NOMO-1 treated with dmso at 0.1 percent for 144 hours (cell line): Measurements from ENCODE around the gene CES4A.
A peak's percentile ranks its signal among the peaks of the same experiment; 100 is the strongest.

Source experiments
- DNase-seq: peaks from one replicate; lab custom pipeline; 2025; ENCODE audit not compliant: unreplicated experiment; lab: John Stamatoyannopoulos, UW

CES4A gene

DNA sequence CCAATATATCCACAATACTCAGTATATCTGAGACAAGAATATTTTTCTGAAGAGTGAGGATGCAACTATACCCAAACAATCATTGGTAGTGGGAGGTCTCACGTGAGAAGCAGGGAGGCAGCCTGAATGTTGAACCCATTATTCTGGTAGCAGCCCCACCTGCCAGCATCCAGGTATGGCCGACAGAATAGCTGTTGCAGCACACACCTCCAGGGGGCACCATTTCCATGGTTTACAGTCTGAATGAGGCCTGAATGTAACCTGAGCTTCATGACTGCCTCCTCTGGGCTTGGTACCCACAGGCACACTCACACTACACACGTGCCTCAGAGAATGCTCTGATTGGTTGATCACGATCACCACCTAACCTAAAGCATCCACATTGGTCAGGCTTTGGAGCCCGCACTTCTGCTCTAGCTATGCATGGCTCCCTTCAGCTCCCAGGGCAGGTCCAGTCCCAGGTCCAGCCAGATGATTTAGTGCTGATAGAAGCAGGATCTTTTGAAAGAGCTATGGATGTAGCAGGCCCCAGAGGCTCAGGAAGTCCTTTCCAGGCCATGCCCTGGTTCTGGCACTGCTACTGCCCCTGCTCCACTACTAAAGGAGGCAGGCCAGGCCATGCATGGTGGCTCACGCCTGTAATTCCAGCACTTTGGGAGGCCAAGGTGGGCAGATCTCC is 29.6 kb downstream of the CES4A start:
- peak; percentile 51 for DNase-seq

DNA sequence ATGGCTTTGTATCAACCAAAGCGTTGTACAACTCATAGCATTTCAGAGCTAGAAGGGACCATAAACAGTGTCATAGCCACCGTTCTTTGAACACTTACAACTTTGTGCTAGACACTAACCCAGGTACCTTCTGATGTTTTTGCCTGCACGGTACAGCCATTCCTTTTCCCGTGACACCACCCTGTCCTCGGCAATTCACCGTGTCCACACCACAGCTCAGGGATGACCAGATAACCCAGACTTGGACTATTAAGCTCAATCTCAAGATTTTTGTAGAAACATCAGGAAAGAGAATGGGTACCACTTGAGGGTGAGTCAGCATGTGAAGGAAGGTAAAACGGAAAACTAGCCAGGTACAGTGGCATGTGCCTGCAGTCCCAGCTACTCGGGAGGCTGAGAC is 30.8 kb downstream of the CES4A start:
- no peak for DNase-seq

DNA sequence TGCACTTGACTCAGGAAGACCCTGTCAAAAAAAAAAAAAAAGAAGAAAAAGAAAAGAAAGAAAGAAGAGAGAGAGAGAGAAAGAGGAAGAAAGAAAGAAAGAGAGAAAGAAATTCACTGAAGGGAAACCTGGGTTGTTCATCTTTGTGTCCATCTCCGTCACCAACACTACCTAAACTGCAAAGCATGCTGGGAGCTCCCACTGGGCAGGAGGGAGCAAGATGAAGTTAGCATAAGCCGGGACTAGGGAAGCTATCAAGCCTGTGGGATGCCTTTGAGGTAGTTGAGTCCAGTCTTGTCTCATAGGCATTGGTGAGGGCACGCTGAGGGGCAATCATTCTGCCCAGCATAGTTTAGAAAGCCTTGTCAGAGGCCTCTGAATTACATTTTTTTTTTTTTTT is 32.9 kb downstream of the CES4A start:
- DNase-seq, result no peak

GRCh38 chr16:67022531-67023214 is 34.3 kb downstream of the CES4A start:
- DNase-seq, result no peak

GRCh38 chr16:67023689-67024088 is 35.3 kb downstream of the CES4A start:
- DNase-seq, result no peak

GRCh38 chr16:67024384-67025209 is 36.2 kb downstream of the CES4A start:
- DNase-seq, result no peak

GRCh38 chr16:67025210-67025550 is 36.8 kb downstream of the CES4A start:
- no peak for DNase-seq

DNA sequence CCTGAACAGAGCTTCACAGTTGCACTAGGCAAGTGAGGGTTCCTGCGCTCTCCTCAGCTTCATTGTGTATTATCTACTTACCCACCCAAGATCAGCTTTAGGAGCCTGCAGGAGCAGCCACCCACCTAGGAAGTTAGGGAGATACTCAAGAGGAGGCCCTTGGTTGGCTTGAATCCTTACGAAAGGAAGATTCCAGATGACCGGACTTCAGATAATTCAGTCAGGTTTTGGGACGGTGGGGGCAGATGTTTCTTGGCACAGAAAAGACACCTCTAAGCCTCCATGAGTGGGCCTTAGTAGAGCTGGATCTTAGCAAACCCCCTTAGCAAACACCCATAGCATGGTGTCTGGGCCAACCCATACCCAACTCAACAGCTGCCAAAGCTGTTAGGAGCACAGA is 38.2 kb downstream of the CES4A start:
- DNase-seq, result no peak

GRCh38 chr16:67027046-67027445 is 38.7 kb downstream of the CES4A start:
- DNase-seq, result no peak

- no peak for DNase-seq
These were observed 39.8 kb downstream of the CES4A start for GRCh38 chr16:67028167-67028695.

- DNase-seq, result peak; percentile 92
These were observed 40.4 kb downstream of the CES4A start, which contains the start of gene CBFB for GRCh38 chr16:67028696-67029253. Gene CBFB, plus strand, starts transcription at chr16:67029149. Its CDS starts 259 bp downstream, at chr16:67029408.

DNA sequence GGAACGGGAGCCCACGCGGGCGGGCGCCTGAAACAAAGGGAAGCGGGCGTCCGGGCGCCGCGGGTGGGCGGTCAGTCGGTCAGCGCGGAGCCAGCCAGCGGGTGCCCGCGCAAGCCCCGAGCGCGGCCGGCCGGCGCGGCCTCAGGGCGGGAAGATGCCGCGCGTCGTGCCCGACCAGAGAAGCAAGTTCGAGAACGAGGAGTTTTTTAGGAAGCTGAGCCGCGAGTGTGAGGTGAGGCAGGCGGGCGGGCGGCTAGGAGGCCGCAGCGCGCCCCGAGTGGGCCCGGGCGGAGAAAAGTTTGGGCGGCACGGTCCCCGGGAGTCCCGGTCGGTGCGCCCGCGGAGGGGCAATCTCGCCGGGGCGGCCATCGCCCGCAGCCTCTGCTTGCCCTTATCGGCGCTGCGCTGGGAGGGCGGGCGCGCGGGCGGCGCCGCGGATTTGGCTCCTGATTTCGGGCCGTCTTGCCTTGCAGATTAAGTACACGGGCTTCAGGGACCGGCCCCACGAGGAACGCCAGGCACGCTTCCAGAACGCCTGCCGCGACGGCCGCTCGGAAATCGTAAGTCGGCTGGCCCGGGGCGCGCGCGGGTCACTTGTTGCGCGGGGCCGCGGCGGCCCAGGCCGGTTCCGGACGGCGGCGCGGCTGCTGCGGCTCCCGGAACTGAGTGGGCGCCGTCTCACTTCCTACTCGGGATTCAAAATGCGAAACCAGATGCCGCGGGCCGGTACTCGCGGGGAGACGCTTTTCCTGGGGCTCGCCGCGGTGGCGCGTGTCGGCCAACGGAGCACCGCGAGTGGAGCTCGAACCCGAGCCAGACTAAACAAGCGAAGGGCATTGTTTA is 41.1 kb downstream of the CES4A start:
- peak; percentile 52 for DNase-seq

DNA sequence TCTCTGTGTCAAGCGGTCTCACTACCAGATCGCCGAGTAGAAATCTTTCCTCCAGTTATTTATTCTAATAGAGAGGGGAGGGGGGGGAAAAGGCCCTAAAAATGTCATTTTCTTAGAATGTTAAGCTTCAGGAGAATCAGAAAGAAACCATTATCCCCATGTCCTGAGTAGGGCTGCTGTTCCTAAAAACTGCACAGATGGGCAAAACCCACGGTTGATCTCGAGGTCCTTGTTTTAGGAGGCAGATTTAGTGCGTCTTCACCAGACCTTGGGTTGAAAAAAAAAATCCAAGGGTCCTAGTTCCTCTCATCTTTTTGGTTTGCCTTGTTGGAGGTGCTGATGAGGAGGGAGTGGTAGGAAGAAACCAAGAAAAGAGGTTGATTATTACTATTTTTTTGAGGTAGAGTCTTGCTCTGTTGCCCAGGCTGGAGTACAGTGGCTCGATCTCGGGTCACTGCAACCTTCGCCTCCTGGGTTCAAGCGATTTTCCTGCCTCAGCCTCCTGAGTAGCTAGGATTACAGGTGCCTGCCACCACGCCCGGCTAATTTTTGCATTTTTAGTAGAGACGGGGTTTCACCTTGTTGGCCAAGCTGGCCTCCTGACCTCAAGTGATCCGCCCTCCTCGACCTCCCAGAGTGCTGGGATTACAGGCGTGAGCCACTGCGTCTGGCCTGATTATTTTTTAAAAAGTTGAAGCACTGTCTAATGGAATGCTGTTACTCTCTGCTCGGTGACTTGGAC is 42.0 kb downstream of the CES4A start:
- no peak for DNase-seq

GRCh38 chr16:67034487-67034886 is 46.1 kb downstream of the CES4A start:
- no peak for DNase-seq

GRCh38 chr16:67035364-67035763 is 47.0 kb downstream of the CES4A start:
- DNase-seq, result no peak

- no peak for DNase-seq
These were observed 47.9 kb downstream of the CES4A start for GRCh38 chr16:67036323-67036741.

DNA sequence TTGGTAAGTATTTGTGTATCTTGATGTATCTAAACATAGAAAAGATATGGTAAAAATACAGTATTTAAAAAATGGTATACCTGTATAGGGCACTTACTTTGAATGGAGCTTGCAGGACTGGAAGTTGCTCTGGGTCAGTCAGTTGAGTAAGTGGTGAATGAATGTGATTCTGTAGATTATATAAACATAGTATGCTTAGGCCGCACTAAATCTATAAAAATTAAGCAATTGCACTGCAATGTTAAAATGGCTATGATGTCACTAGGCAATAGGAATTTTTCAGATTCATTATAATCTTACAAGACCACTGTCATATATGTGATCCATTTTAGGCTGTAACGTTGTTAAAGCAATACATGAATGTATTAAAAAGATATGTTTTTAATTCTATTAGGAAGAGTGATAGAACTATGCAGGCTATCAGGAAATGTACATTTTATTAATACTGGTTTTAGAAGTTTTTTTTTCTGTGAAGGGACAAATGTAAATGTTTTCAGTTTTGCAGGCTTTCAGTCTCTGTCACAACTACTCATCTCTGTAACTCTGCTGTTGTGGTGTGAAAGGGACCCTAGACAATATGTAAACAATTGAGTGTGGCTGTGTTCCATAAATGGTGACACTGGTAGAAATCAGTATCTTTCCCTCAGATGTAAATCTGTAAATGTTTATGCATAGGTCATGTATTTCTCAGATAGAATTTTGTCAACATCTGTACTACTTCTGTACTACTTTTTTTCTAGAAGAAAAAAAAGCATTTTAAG is 51.1 kb downstream of the CES4A start:
- DNase-seq, result no peak

- no peak for DNase-seq
These were observed 51.8 kb downstream of the CES4A start for GRCh38 chr16:67040166-67040565.

DNA sequence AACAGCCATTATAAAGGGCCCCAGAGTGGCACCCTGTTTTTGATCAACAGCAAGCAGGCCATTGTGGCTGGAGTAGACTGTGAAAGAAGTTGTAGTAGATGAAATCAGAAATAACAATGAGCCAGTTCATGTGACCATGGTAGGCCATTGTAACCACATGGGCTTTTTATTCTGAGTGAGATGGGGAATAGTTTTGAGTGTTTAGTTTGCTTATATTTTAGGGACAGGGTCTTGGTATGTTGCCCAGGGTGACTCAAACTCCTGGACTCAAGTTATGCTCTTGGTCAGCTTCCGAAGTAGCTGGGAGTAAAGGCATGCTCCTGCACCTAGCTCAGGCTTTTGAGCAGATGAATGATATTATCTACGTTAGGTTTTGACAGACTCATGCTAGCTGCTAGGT is 52.5 kb downstream of the CES4A start:
- DNase-seq, result no peak
